HG03457 (cell line): ENCODE results near the gene TMEM156.
"Not testable (repeated sequence)": the region's sequence is repeated elsewhere in the genome, so short reads cannot be mapped to it uniquely, and the experiment has no call there.

ENCODE experiments used
- ATAC-seq: cut with Tn5 transposase; IDR thresholded peaks from one replicate; pipeline ENCODE4 v1.9.1; 2021; ENCODE audit warnings: moderate number of reproducible peaks; ENCODE audit not compliant: unreplicated experiment

The TMEM156 gene

GRCh38 chr4:38959248-38959647 lies 73.0 kb downstream of the TMEM156 start:
- not testable (repeated sequence) for ATAC-seq

GRCh38 chr4:38958453-38959190 lies 73.6 kb downstream of the TMEM156 start:
- ATAC-seq = no peak

GRCh38 chr4:38957893-38958292 lies 74.3 kb downstream of the TMEM156 start:
- no peak for ATAC-seq

GRCh38 chr4:38957261-38957815 lies 74.9 kb downstream of the TMEM156 start:
- no peak for ATAC-seq

GRCh38 chr4:38955957-38956356 lies 76.3 kb downstream of the TMEM156 start:
- no peak for ATAC-seq

GRCh38 chr4:38954727-38955126 lies 77.5 kb downstream of the TMEM156 start:
- ATAC-seq = no peak

GRCh38 chr4:38952017-38952416 lies 80.2 kb downstream of the TMEM156 start:
- ATAC-seq = no peak

- ATAC-seq = no peak
These were observed 80.6 kb downstream of the TMEM156 start for GRCh38 chr4:38951598-38951997.

- ATAC-seq = no peak
These were observed 81.5 kb downstream of the TMEM156 start for GRCh38 chr4:38950734-38951133.

- no peak for ATAC-seq
These were observed 82.0 kb downstream of the TMEM156 start for GRCh38 chr4:38950159-38950558.

- no peak for ATAC-seq
These were observed 82.7 kb downstream of the TMEM156 start for GRCh38 chr4:38949411-38950051.

- ATAC-seq = no peak
These were observed 83.7 kb downstream of the TMEM156 start for GRCh38 chr4:38948551-38948950.

GRCh38 chr4:38946919-38947318 lies 85.3 kb downstream of the TMEM156 start:
- no peak for ATAC-seq

GRCh38 chr4:38944440-38944839 lies 87.8 kb downstream of the TMEM156 start:
- no peak for ATAC-seq

GRCh38 chr4:38943343-38943742 lies 88.9 kb downstream of the TMEM156 start:
- ATAC-seq = no peak

- not testable (repeated sequence) for ATAC-seq
These were observed 90.3 kb downstream of the TMEM156 start for GRCh38 chr4:38941906-38942305.

GRCh38 chr4:38940476-38940875 lies 91.7 kb downstream of the TMEM156 start:
- no peak for ATAC-seq

GRCh38 chr4:38939165-38939564 lies 93.0 kb downstream of the TMEM156 start:
- ATAC-seq = peak; percentile 96

GRCh38 chr4:38935391-38936073 lies 96.7 kb downstream of the TMEM156 start:
- no peak for ATAC-seq

GRCh38 chr4:38931125-38931524 lies 101.1 kb downstream of the TMEM156 start:
- no peak for ATAC-seq

GRCh38 chr4:38930707-38931106 lies 101.5 kb downstream of the TMEM156 start:
- ATAC-seq = no peak

- no peak for ATAC-seq
These were observed 102.0 kb downstream of the TMEM156 start for GRCh38 chr4:38930204-38930603.
